Thyroid gland (tissue), 4 donors: ENCODE measurements around the gene PARP1.

Experiments used
- CTCF ChIP-seq, 6 experiments: fragments of 200-600 bp in 3 of 6; fragments of 450-650 bp in 3 of 6; sonication (generic) in 3 of 6; IDR thresholded peaks; one replicate each; pipeline ENCODE4 v1.5.1; 2016 to 2019; ENCODE audit warnings: antibody characterized with exemption in 6 of 6, mild to moderate bottlenecking in 2 of 6, inconsistent platforms in 1 of 6, moderate library complexity in 1 of 6
- POLR2A ChIP-seq, 2 donors: fragments of 450-650 bp; IDR thresholded peaks; one replicate each; pipeline ENCODE4 v1.6.1; 2017; ENCODE audit warnings: antibody characterized with exemption in 2 of 2, mild to moderate bottlenecking in 2 of 2, moderate library complexity in 1 of 2

- TF ChIP-seq CTCF (IDR thresholded peaks at IDR 0.05) (no peak), POLR2A (IDR thresholded peaks at IDR 0.05) (no peak)
Observed at GRCh38 chr1:226422478-226422877, 14.6 kb upstream of the PARP1 start.
